Daoy (cell line): Measurements from ENCODE around the gene TOP1. TPM values are rescaled to one million over a fixed set of nuclear protein-coding genes. Genes with fewer than 3 reads are reported as not detected.

ENCODE experiments used
- DNase-seq: peaks from one replicate; pipeline ENCODE4 v3.0.0-alpha.2; 2015; ENCODE audit warnings: low read depth
- total RNA-seq: library from RNA; depleted of rRNA; stranded (reverse); fragments of >200 nt; shearing (Covaris generic); gene quantifications from 2 replicates; pipeline ENCODE4 v1.2.3, GENCODE V29; 2014

TOP1 gene
- total RNA-seq, 1 experiment from 2014 or later = 15.0 TPM

GRCh38 chr20:41145317-41145716 lies 116.7 kb downstream of the TOP1 start:
- no peak for DNase-seq

- DNase-seq = no peak
Observed at GRCh38 chr20:41145821-41146620, 117.4 kb downstream of the TOP1 start.

GRCh38 chr20:41147767-41148191 lies 119.2 kb downstream of the TOP1 start:
- DNase-seq = no peak

GRCh38 chr20:41148942-41149341 lies 120.3 kb downstream of the TOP1 start:
- no peak for DNase-seq

GRCh38 chr20:41150664-41151063 lies 122.0 kb downstream of the TOP1 start:
- no peak for DNase-seq

GRCh38 chr20:41151134-41151869 lies 122.7 kb downstream of the TOP1 start:
- no peak for DNase-seq

- DNase-seq = no peak
Observed at GRCh38 chr20:41152108-41152757, 123.6 kb downstream of the TOP1 start.

GRCh38 chr20:41154436-41155176 lies 126.0 kb downstream of the TOP1 start:
- DNase-seq = no peak

- no peak for DNase-seq
Observed at GRCh38 chr20:41155261-41155660, 126.6 kb downstream of the TOP1 start.

- no peak for DNase-seq
Observed at GRCh38 chr20:41158082-41158625, 129.5 kb downstream of the TOP1 start.

GRCh38 chr20:41159547-41159946 lies 130.9 kb downstream of the TOP1 start:
- DNase-seq = no peak

GRCh38 chr20:41160686-41161085 lies 132.1 kb downstream of the TOP1 start:
- no peak for DNase-seq

GRCh38 chr20:41161886-41162285 lies 133.3 kb downstream of the TOP1 start:
- DNase-seq = no peak

GRCh38 chr20:41162396-41162795 lies 133.8 kb downstream of the TOP1 start:
- no peak for DNase-seq

GRCh38 chr20:41163821-41164220 lies 135.2 kb downstream of the TOP1 start:
- no peak for DNase-seq

- DNase-seq = no peak
Observed at GRCh38 chr20:41165001-41165882, 136.6 kb downstream of the TOP1 start.

GRCh38 chr20:41166201-41167117 lies 137.8 kb downstream of the TOP1 start:
- DNase-seq = no peak

GRCh38 chr20:41167118-41167470 lies 138.5 kb downstream of the TOP1 start:
- DNase-seq = no peak

GRCh38 chr20:41167481-41168253 lies 139.0 kb downstream of the TOP1 start:
- no peak for DNase-seq
